GM19395 (cell line): ENCODE measurements around the gene TKTL1.

ENCODE experiments used
- ATAC-seq: cut with Tn5 transposase; IDR thresholded peaks from one replicate; pipeline ENCODE4 v1.9.1; 2021; ENCODE audit warnings: mild to moderate bottlenecking, moderate library complexity; ENCODE audit not compliant: unreplicated experiment

The TKTL1 gene

GRCh38 chrX:154308108-154308946 lies 12.7 kb downstream of the TKTL1 start:
- ATAC-seq, result no peak

DNA sequence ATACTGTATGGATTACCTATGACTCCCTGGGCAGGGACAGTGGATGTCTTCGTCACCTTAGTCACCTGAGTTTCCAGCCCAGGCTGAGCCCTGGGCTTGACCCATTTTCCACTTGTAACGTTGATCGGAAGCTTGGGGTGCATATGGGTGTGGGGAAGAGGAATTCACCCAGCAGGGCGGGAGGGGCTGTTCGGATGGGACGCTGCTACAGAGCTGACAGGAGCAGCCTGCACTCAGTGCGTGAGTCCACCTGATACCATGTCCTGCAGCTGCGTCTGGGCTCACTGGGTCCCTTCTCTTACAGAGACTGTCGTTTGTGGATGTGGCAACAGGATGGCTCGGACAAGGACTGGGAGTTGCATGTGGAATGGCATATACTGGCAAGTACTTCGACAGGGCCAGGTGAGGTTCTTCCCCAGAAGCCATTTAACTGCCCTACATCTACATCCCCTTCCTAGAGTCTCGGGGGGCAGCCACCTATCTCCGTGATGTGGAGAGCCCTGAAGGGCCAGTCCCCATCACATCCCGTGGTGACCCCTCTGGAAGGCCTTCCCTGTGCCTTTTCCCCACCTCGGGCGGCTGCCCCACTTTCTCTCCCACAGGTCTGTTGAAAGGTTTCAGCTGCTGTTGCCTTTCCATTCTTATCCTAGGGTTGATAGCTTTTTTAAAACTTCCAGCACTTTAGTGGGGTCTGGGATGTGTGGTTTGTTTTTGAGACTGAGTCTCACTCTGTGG lies 13.6 kb downstream of the TKTL1 start:
- ATAC-seq, result no peak

GRCh38 chrX:154310616-154311536 lies 15.3 kb downstream of the TKTL1 start:
- ATAC-seq, result no peak

DNA sequence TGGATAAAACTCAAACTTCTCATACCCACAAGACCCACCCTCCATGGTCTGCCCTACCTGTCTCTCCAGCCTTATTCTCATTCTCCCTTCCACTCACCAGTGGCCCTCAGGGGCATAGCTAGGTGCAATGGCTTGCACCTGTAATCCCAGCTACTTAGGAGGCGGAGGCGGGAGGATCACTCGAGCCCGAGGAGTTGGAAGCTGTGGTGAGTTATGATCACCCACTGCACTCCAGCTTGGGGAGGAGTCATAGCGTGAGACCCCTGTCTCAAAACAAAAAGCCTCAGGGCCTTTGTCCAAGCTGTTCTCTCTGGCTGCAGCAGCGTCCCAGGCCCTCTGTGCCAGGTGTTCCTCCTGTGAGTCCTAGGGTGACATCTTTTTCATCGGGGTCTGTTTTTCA lies 16.5 kb downstream of the TKTL1 start:
- ATAC-seq, result no peak

GRCh38 chrX:154313147-154313546 lies 17.6 kb downstream of the TKTL1 start:
- peak; percentile 58 for ATAC-seq

DNA sequence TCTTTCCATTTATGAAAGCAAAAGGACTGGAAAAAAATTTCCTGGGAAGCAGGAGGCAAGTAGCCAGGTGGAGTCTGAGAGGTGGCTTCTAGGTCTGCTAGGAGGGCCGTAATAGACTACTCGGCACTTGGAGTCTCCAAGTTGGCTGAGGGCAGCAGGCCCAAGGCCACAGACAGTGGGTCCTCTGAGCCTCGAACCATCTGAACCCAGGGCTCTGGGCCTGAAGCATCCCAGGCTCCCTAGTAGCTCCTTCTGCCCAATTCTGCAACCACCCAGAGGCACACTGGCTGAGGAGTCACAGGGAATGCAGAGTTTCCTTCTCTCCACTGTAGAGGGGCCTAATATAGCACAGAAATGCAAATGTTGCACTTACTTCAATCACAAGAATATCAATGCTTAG lies 19.8 kb downstream of the TKTL1 start:
- ATAC-seq, result no peak

GRCh38 chrX:154317391-154317995 lies 21.9 kb downstream of the TKTL1 start:
- ATAC-seq, result no peak

DNA sequence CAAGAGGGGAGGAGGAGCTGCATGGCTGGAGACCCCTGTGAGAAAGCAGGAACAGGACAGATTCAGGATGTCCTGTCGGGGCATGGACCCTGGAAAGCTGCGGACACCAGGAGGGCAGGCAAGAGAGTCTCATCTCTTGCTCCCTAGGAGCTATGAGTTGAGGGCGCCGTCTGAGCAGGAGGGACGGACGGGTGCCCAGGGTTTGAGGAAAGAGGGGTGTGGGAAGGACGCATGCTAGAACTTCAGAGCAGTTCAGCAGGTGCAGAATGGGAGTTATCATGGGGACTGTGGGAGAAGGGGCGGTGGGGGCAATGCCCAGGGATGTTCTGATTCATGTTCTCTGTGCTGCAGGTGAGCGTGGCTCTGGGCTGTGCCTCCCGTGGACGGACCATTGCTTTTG lies 24.8 kb downstream of the TKTL1 start:
- no peak for ATAC-seq

GRCh38 chrX:154321152-154321551 lies 25.6 kb downstream of the TKTL1 start:
- no peak for ATAC-seq

- ATAC-seq, result no peak
Observed at GRCh38 chrX:154321594-154321993, 26.0 kb downstream of the TKTL1 start.

DNA sequence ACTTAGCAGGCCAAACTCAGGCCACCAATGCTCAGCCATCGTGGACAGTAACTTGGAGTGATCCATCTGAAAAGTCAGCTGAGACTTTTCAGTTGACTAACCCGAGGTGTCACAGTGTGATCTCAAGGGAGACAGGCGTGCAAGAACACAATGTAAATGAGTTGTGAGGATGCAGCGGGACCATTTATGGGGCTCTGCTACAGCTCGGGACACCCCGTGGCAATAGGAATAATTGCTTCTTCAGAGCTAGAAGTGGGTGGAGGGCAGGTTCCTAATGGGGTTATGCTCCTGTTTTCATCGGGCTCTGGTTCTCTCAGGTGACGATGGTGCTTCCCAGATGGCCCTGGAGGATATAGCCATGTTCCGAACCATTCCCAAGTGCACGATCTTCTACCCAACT lies 27.3 kb downstream of the TKTL1 start:
- no peak for ATAC-seq

DNA sequence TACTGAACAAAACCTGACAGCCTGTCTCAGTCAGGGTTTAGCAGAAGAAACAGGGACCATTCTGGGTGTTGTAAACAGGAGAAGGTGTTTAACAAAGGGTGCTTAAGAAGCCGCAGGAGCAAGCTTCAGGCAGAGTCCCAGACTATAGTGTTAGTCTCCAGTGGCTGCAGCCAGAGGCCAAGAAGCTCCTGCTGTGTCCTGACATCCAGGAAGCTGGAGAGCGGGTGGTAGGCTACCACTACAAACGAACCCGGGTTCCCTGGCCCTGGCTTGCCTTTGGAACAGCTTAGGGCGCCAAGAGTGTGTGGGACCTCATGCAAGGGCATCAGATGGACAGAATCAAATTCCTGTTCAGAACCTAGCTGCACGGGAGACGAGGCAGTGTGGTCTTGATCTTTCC lies 27.9 kb downstream of the TKTL1 start:
- no peak for ATAC-seq

GRCh38 chrX:154325541-154325940 lies 29.9 kb downstream of the TKTL1 start:
- ATAC-seq, result no peak

- no peak for ATAC-seq
Observed at GRCh38 chrX:154327038-154327820, 31.6 kb downstream of the TKTL1 start.

- ATAC-seq, result no peak
Observed at GRCh38 chrX:154328646-154329045, 33.1 kb downstream of the TKTL1 start.

DNA sequence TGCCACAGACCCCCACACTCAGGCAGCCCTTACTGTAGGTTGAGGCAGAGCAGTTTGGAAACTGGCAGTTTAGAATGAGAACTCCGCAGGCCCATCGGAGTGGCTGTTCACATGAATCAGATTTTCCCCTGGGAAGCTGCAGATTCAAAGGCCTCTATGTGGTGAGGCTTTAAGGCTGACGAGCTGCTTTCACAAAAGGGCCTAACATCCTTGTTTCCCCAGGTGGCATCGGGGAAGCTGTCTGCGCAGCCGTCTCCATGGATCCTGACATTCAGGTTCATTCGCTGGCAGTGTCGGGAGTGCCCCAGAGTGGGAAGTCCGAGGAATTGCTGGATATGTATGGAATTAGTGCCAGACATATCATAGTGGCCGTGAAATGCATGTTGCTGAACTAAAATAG lies 33.7 kb downstream of the TKTL1 start:
- no peak for ATAC-seq

- no peak for ATAC-seq
Observed at GRCh38 chrX:154332561-154332960, 37.0 kb downstream of the TKTL1 start.

- ATAC-seq, result no peak
Observed at GRCh38 chrX:154333116-154333515, 37.5 kb downstream of the TKTL1 start.

DNA sequence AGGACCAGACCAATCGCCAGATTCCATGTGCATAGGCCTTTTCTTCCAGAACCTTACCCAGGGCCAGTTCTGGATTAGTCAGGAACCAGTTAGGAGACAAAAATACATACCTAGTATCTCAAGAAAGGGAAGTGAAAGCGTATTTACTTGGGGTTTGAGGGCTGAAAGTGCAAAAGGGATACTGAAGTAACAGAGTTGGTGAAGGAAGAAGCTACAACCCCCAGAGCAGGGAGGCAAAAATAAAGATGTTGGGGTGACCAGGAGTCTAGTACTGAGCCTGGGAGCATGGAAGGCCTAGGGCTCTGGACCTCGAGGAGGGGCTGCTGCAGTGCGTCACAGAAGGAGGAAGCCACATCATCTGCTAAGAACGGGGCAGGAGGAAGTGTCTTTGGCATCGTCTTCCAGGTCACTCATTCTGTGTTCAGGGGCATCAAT lies 38.3 kb downstream of the TKTL1 start:
- ATAC-seq, result peak; percentile 95

GRCh38 chrX:154334496-154334895 lies 38.9 kb downstream of the TKTL1 start:
- ATAC-seq, result no peak
